Lung (tissue), 12 donors: ENCODE results near the gene VPS16. TPM values are rescaled to one million over a fixed set of nuclear protein-coding genes. Genes with fewer than 3 reads are reported as not detected.

Experiments
- ATAC-seq: fragments of 200-7000 bp; cut with Tn5 transposase; one replicate; pipeline ENCODE4 v1.9.1; 2020; ENCODE audit warnings: moderate number of reproducible peaks; ENCODE audit not compliant: insufficient read depth, low FRiP score
- DNase-seq, 3 donors: peaks; one replicate each; pipeline ENCODE4 v3.0.0-alpha.2; 2013 to 2017
- H3K27ac ChIP-seq, 2 donors: one replicate each; pipeline ENCODE4 v1.5.1; 2013; ENCODE audit warnings: mild to moderate bottlenecking in 2 of 2, moderate library complexity in 2 of 2, control low read depth in 1 of 2, inconsistent platforms in 1 of 2, low read depth in 1 of 2, low read length in 1 of 2
- H3K27me3 ChIP-seq, 3 donors: one replicate each; pipeline ENCODE4 v1.5.1; 2013; ENCODE audit warnings: low read length in 2 of 3; ENCODE audit not compliant: control insufficient read depth in 3 of 3, insufficient read depth in 3 of 3
- H3K36me3 ChIP-seq, 4 donors: one replicate each; pipeline ENCODE4 v1.5.1; 2013; ENCODE audit warnings: low read length in 4 of 4, mild to moderate bottlenecking in 1 of 4, moderate library complexity in 1 of 4; ENCODE audit not compliant: control insufficient read depth in 4 of 4, insufficient read depth in 4 of 4
- H3K4me1 ChIP-seq, 5 donors: one replicate each; pipeline ENCODE4 v1.5.1; 2013; ENCODE audit warnings: low read length in 5 of 5, mild to moderate bottlenecking in 2 of 5, moderate library complexity in 1 of 5; ENCODE audit not compliant: control insufficient read depth in 5 of 5, insufficient read depth in 5 of 5
- H3K4me3 ChIP-seq: one replicate; pipeline ENCODE4 v1.5.1; 2013; ENCODE audit warnings: mild to moderate bottlenecking, control low read depth, moderate library complexity
- H3K9ac ChIP-seq, 2 donors: one replicate each; pipeline ENCODE4 v1.5.1; 2013; ENCODE audit warnings: low read length in 2 of 2, control low read depth in 1 of 2; ENCODE audit not compliant: insufficient read depth in 1 of 2
- H3K9me3 ChIP-seq, 4 donors: one replicate each; pipeline ENCODE4 v1.5.1; 2013; ENCODE audit warnings: low read length in 3 of 4, mild to moderate bottlenecking in 1 of 4, moderate library complexity in 1 of 4; ENCODE audit not compliant: control insufficient read depth in 4 of 4, insufficient read depth in 3 of 4
- CTCF ChIP-seq: IDR thresholded peaks from 2 replicates; pipeline ENCODE4 v1.5.1; 2012; ENCODE audit warnings: mild to moderate bottlenecking; ENCODE audit errors: control extremely low read depth, extremely low read depth
- WGBS, 2 donors: extraction: QIAGEN DNeasy Blood & Tissue Kit; methylation state at CpG; one replicate each; pipeline ENCODE4 v1.1.7; 2013; 5-methylcytosine and 5-hydroxymethylcytosine counted together
- polyA plus RNA-seq, 2 donors: library from polyadenylated mRNA; stranded (reverse); fragments of 200-250 nt; gene quantifications; one replicate each; pipeline ENCODE4 v1.2.1, GENCODE V29; 2013
- total RNA-seq, 2 donors: library from RNA; depleted of rRNA in 1 of 2; stranded (reverse); fragments of >200 nt in 1 of 2; gene quantifications; one replicate each; pipeline ENCODE4 v1.2.1, GENCODE V29; 2014 to 2021
- donor health status: control.
- donor health status: control.
- donor health status: Bipolar disorder and iron deficiency.
- donor health status: healthy.
- donor health status: DM: yes; HTN: yes; CAD: no.

VPS16 gene
- total and polyA plus RNA-seq, 4 donors, result 26.1 to 53.4 (median 42.5) TPM

- peaks cover 0 to 5% (median 2%) of the 10 kb centered on the region in 5 donors for H3K4me1 ChIP-seq
- H3K4me3 ChIP-seq, result no peak overlapping the region
- DNase-seq (no peak), ATAC-seq (no peak)
- peaks cover 0 to 10% (median 6%) of the 10 kb centered on the region in 4 donors for H3K36me3 ChIP-seq
- TF ChIP-seq CTCF, result no peak
- no peaks in the 10 kb centered on the region for H3K27me3 ChIP-seq
- 91 to 94% methylated on average over 14 of the region's 14 CpGs for WGBS, 2 donors
- H3K27ac ChIP-seq, result no peak overlapping the region
- H3K9me3 ChIP-seq, result no peaks in the 10 kb centered on the region
- no peak overlapping the region for H3K9ac ChIP-seq
These were observed 6.0 kb upstream of the VPS16 start for GRCh38 chr20:2834401-2835110.

- Histone ChIP-seq H3K27me3 (no peaks in the 10 kb centered on the region), H3K9ac (no peak overlapping the region), H3K4me3 (no peak overlapping the region), H3K9me3 (no peaks in the 10 kb centered on the region), H3K4me1 (peaks cover 0 to 11% (median 6%) of the 10 kb centered on the region in 5 donors), H3K36me3 (peaks cover 0 to 10% (median 6%) of the 10 kb centered on the region in 4 donors), H3K27ac (no peak overlapping the region)
- TF ChIP-seq CTCF, result no peak
- no peak for ATAC-seq
- no peak for DNase-seq
- WGBS, 2 donors, result 94 to 98% methylated on average over 6 of the region's 6 CpGs
These were observed 5.2 kb upstream of the VPS16 start for GRCh38 chr20:2835331-2835796.

- DNase-seq, result no peak
These were observed 4.5 kb upstream of the VPS16 start for GRCh38 chr20:2836035-2836434.

More at GRCh38 chr20:2836035-2836434, 4.5 kb upstream of the VPS16 start:
- TF ChIP-seq CTCF, result no peak
- Histone ChIP-seq H3K9me3 (no peaks in the 10 kb centered on the region), H3K27ac (no peak overlapping the region), H3K4me3 (no peak overlapping the region), H3K4me1 (peaks cover 0 to 11% (median 6%) of the 10 kb centered on the region in 5 donors), H3K36me3 (peaks cover 0 to 10% (median 6%) of the 10 kb centered on the region in 4 donors), H3K9ac (no peak overlapping the region), H3K27me3 (no peaks in the 10 kb centered on the region)
- 91 to 95% methylated on average over 5 of the region's 5 CpGs for WGBS, 2 donors
- ATAC-seq, result no peak
